H1 (cell line): ENCODE results near the gene PCED1B. TPM values are rescaled to one million over a fixed set of nuclear protein-coding genes. Genes with fewer than 3 reads are reported as not detected.
A peak's percentile ranks its signal among the peaks of the same experiment; 100 is the strongest.

Experiments used
- CTCF ChIA-PET: fragments of 300-600 bp; sonication (Branson Sonifier 250); formaldehyde crosslinking; loops from one replicate; lab custom pipeline; 2021; ENCODE audit not compliant: partially characterized antibody; lab: Charles Lee
- POLR2A ChIA-PET: fragments of 300-600 bp; sonication (Branson Sonifier 250); formaldehyde crosslinking; loops from one replicate; lab custom pipeline; 2021; ENCODE audit warnings: inconsistent platforms; ENCODE audit not compliant: partially characterized antibody; lab: Charles Lee
- DNase-seq, 2 experiments: peaks; one replicate each; pipeline versions ENCODE4 v3.0.0 to v3.0.0-alpha.2; 2010 to 2022; ENCODE audit warnings: low spot score in 2 of 2, low read depth in 1 of 2, mixed read lengths in 1 of 2
- FAIRE-seq: peaks from 2 replicates; lab custom pipeline; 2011; peaks lifted over from hg19 to GRCh38; lab: Jason Lieb, UNC
- H2AFZ ChIP-seq: 2 replicates; pipeline ENCODE4 v1.8.1; 2012; ENCODE audit warnings: low read length, inconsistent platforms
- H2AK5ac ChIP-seq: 2 replicates; pipeline ENCODE4 v1.6.1; 2013; ENCODE audit warnings: low read depth, low read length
- H2BK120ac ChIP-seq: replicated peaks from 2 replicates; pipeline ENCODE3; 2013; ENCODE audit warnings: low read depth, low read length, inconsistent platforms
- H2BK12ac ChIP-seq: 2 replicates; pipeline ENCODE4 v1.6.1; 2013; ENCODE audit warnings: low read depth, low read length
- H2BK15ac ChIP-seq: 2 replicates; pipeline ENCODE4 v1.6.1; 2013; ENCODE audit warnings: low read length
- H2BK20ac ChIP-seq: 2 replicates; pipeline ENCODE4 v1.6.1; 2013; ENCODE audit warnings: low read length
- H2BK5ac ChIP-seq: 2 replicates; pipeline ENCODE4 v1.6.1; 2013; ENCODE audit warnings: low read depth, low read length
- H3K14ac ChIP-seq: 2 replicates; pipeline ENCODE4 v1.6.1; 2013; ENCODE audit warnings: inconsistent platforms; ENCODE audit not compliant: insufficient read length
- H3K18ac ChIP-seq: 2 replicates; pipeline ENCODE4 v1.6.1; 2013; ENCODE audit warnings: low read length; ENCODE audit errors: extremely low read depth
- H3K23ac ChIP-seq: 2 replicates; pipeline ENCODE4 v1.6.1; 2013; ENCODE audit warnings: inconsistent platforms; ENCODE audit not compliant: insufficient read length
- H3K23me2 ChIP-seq: 2 replicates; pipeline ENCODE4 v1.6.1; 2013; ENCODE audit warnings: low read depth, low read length
- H3K27ac ChIP-seq: 2 replicates; pipeline ENCODE4 v1.6.1; 2011; ENCODE audit warnings: low read depth, low read length, inconsistent platforms
- H3K27me3 ChIP-seq, 4 experiments: replicated peaks in 1 of 4; 1 replicate in 1 of 4; 2 replicates in 3 of 4; pipeline versions ENCODE4 v1.6.1 to v1.8.1; 2011 to 2013; ENCODE audit warnings: low read length in 3 of 4, mild to moderate bottlenecking in 3 of 4, inconsistent platforms in 2 of 4, mixed read lengths in 2 of 4, moderate library complexity in 1 of 4; ENCODE audit not compliant: control insufficient read depth in 3 of 4, insufficient read depth in 3 of 4; ENCODE audit errors: extremely low read depth in 1 of 4
- H3K36me3 ChIP-seq, 4 experiments: 2 replicates each; pipeline versions ENCODE4 v1.6.1 to v1.8.1; 2011 to 2013; ENCODE audit warnings: mild to moderate bottlenecking in 4 of 4, low read length in 3 of 4, moderate library complexity in 2 of 4, control low read depth in 1 of 4, inconsistent platforms in 1 of 4; ENCODE audit not compliant: insufficient read depth in 4 of 4, control insufficient read depth in 2 of 4
- H3K4ac ChIP-seq: replicated peaks from 2 replicates; pipeline ENCODE3; 2013; ENCODE audit warnings: low read length, low read depth, mixed read lengths, inconsistent platforms; ENCODE audit not compliant: insufficient read length
- H3K4me1 ChIP-seq, 4 experiments: replicated peaks in 1 of 4; 1 replicate in 1 of 4; 2 replicates in 3 of 4; pipeline versions ENCODE4 v1.6.1 to v1.8.1; 2011 to 2013; ENCODE audit warnings: low read length in 3 of 4, inconsistent platforms in 2 of 4, mixed read lengths in 1 of 4; ENCODE audit not compliant: insufficient read depth in 4 of 4, control insufficient read depth in 3 of 4
- H3K4me2 ChIP-seq, 2 experiments: 2 replicates each; pipeline versions ENCODE4 v1.6.1 to v1.8.1; 2011 to 2013; ENCODE audit warnings: low read depth in 2 of 2, low read length in 2 of 2, control low read depth in 1 of 2, inconsistent platforms in 1 of 2, mild to moderate bottlenecking in 1 of 2; ENCODE audit not compliant: insufficient read depth in 1 of 2
- H3K4me3 ChIP-seq, 4 experiments: fragments of 200-600, 300-600 bp in 1 of 4; sonication (generic), shearing (Covaris generic), sonication (Bioruptor Twin) in 1 of 4; 2 replicates each; pipeline versions ENCODE4 v1.5.1 to v1.8.1; 2011 to 2016; ENCODE audit warnings: low read length in 4 of 4, low read depth in 3 of 4, control low read depth in 2 of 4, inconsistent platforms in 2 of 4, mild to moderate bottlenecking in 2 of 4, mixed read lengths in 1 of 4, moderate library complexity in 1 of 4; ENCODE audit not compliant: insufficient read depth in 2 of 4; ENCODE audit errors: extremely low read depth in 1 of 4
- H3K56ac ChIP-seq: replicated peaks from 2 replicates; pipeline ENCODE3; 2013; ENCODE audit warnings: low read depth, mild to moderate bottlenecking, mixed read lengths, low read length, inconsistent platforms; ENCODE audit not compliant: insufficient read length
- H3K79me1 ChIP-seq: 2 replicates; pipeline ENCODE4 v1.6.1; 2013; ENCODE audit warnings: low read depth, low read length, control low read depth
- H3K79me2 ChIP-seq, 2 experiments: 2 replicates each; pipeline versions ENCODE4 v1.6.1 to v1.8.1; 2012 to 2013; ENCODE audit warnings: low read length in 2 of 2, mild to moderate bottlenecking in 2 of 2, inconsistent platforms in 1 of 2; ENCODE audit not compliant: insufficient read depth in 2 of 2, control insufficient read depth in 1 of 2
- H3K9ac ChIP-seq, 4 experiments: replicated peaks in 1 of 4; 1 replicate in 1 of 4; 2 replicates in 3 of 4; pipeline versions ENCODE4 v1.6.1 to v1.8.1; 2011 to 2013; ENCODE audit warnings: low read depth in 3 of 4, low read length in 3 of 4, control low read depth in 2 of 4, mild to moderate bottlenecking in 2 of 4, moderate library complexity in 2 of 4, inconsistent platforms in 1 of 4; ENCODE audit errors: extremely low read depth in 1 of 4
- H3K9me3 ChIP-seq, 2 experiments: 2 replicates each; pipeline versions ENCODE4 v1.6.1 to v1.8.1; 2012 to 2013; ENCODE audit warnings: mild to moderate bottlenecking in 2 of 2, moderate library complexity in 2 of 2, control low read depth in 1 of 2, inconsistent platforms in 1 of 2, low read depth in 1 of 2, low read length in 1 of 2, mixed read lengths in 1 of 2; ENCODE audit not compliant: insufficient read depth in 2 of 2
- H4K20me1 ChIP-seq, 2 experiments: replicated peaks in 1 of 2; 2 replicates each; pipeline versions ENCODE3 to v1.8.1; 2011 to 2013; ENCODE audit warnings: inconsistent platforms in 2 of 2, low read length in 2 of 2, mild to moderate bottlenecking in 1 of 2; ENCODE audit not compliant: insufficient read depth in 2 of 2, control insufficient read depth in 1 of 2
- H4K5ac ChIP-seq: 2 replicates; pipeline ENCODE4 v1.6.1; 2013; ENCODE audit warnings: low read length, low read depth, mixed read lengths, inconsistent platforms; ENCODE audit not compliant: insufficient read length
- H4K8ac ChIP-seq: 2 replicates; pipeline ENCODE4 v1.8.0; 2013; ENCODE audit warnings: mild to moderate bottlenecking, moderate library complexity, low read length, inconsistent platforms; ENCODE audit not compliant: insufficient read depth; ENCODE audit errors: extremely low read depth
- H4K91ac ChIP-seq: replicated peaks from 2 replicates; pipeline ENCODE3; 2013; ENCODE audit warnings: low read length, mixed read lengths, inconsistent platforms; ENCODE audit not compliant: insufficient read length
- CEBPB ChIP-seq: IDR thresholded peaks from 2 replicates; pipeline ENCODE4 v1.6.1; 2012; ENCODE audit warnings: low read depth, low read length
- KDM5A ChIP-seq: fragments of 200-600 bp; IDR thresholded peaks from 2 replicates; pipeline ENCODE4 v1.7.1; 2012; ENCODE audit warnings: mild to moderate bottlenecking, low read length, inconsistent platforms, mixed read lengths
- MAX ChIP-seq: IDR thresholded peaks from 2 replicates; pipeline ENCODE4 v1.6.1; 2012; ENCODE audit warnings: inconsistent platforms
- SP2 ChIP-seq: IDR thresholded peaks from 2 replicates; pipeline ENCODE4 v1.6.1; 2012; ENCODE audit warnings: mild to moderate bottlenecking, low read length, inconsistent platforms
- whole genome bisulfite sequencing, 2 experiments: shearing (Covaris generic) in 1 of 2; methylation state at CpG; one replicate each; pipeline versions ENCODE4 v1.1.6 to v1.1.7; 2013 to 2015; ENCODE audit warnings: low lambda C conversion rate in 2 of 2, mixed read lengths in 2 of 2, inconsistent platforms in 1 of 2, low coverage in 1 of 2, missing lambda C conversion rate in 1 of 2; ENCODE audit not compliant: insufficient replicate concordance in 2 of 2, insufficient coverage in 1 of 2, insufficient read length in 1 of 2; ENCODE audit errors: extremely low coverage in 1 of 2, missing lambda C conversion rate in 1 of 2; 5-methylcytosine and 5-hydroxymethylcytosine counted together
- polyA plus RNA-seq, 7 experiments: library from polyadenylated mRNA; depleted of rRNA in 3 of 7; stranded (reverse) in 5 of 7; unstranded in 2 of 7; fragments of >200 nt in 5 of 7; fragments of 200-250 nt in 2 of 7; gene quantifications; 1 replicate in 5 of 7; 2 replicates in 1 of 7; 4 replicates in 1 of 7; pipeline versions ENCODE4 v1.2.1 to v1.2.3, GENCODE V29; 2011 to 2013; ENCODE audit warnings: missing spikeins in 2 of 7, mixed read lengths in 2 of 7
- total RNA-seq: library from RNA; stranded (reverse); fragmentation: NEBNext Ultra II Directional; extraction: Animal tissue kit (Norgen Biotek cat#: 25700); gene quantifications from 2 replicates; pipeline ENCODE4 v1.2.1, GENCODE V29; 2021

PCED1B gene
- total and polyA plus RNA-seq, 2 of the 8 experiments (the other 6 are each of a cell fraction or from before 2014, with no cell fraction given) = 4.7 to 5.4 TPM

- TF ChIP-seq CEBPB (no peak), KDM5A (no peak), MAX (no peak), SP2 (no peak)
- Histone ChIP-seq H3K23ac (no peak overlapping the region), H2BK20ac (no peak overlapping the region), H4K5ac (no peak overlapping the region), H2BK12ac (no peak overlapping the region), H3K79me2 (no peaks in the 10 kb centered on the region), H3K36me3 (no peaks in the 10 kb centered on the region), H3K18ac (no peak overlapping the region; the same call in 1 of the 2 replicates), H3K56ac (no peak overlapping the region), H3K4me1 (peaks cover 0 to 2% (median 0%) of the 10 kb centered on the region in 4 experiments; a peak in 3 of 7 replicates), H3K79me1 (no peaks in the 10 kb centered on the region), H3K9ac (no peak overlapping the region), H3K14ac (no peak overlapping the region), H3K27me3 (no peaks in the 10 kb centered on the region), H4K91ac (no peak overlapping the region), H2AK5ac (no peak overlapping the region), H4K8ac (no peak overlapping the region), H2AFZ (0 out of 2 replicates have a peak overlapping the region, but pooled peaks have one; percentile 64), H2BK120ac (no peak overlapping the region), H2BK5ac (no peak overlapping the region), H4K20me1 (no peaks in the 10 kb centered on the region), H3K27ac (no peak overlapping the region), H3K9me3 (no peaks in the 10 kb centered on the region), H3K23me2 (no peaks in the 10 kb centered on the region), H2BK15ac (no peak overlapping the region), H3K4me2 (no peak overlapping the region), H3K4me3 (no peak overlapping the region), H3K4ac (no peak overlapping the region)
- CTCF ChIA-PET = no interaction called here
- 85% methylated on average over 8 of the region's 8 CpGs; no CpG with 5 or more reads in 1 of the 2 experiments for WGBS, 2 experiments
- FAIRE-seq (no peak), DNase-seq (no peak)
- POLR2A ChIA-PET = no interaction called here
These were observed 136.8 kb downstream of the PCED1B start for GRCh38 chr12:47216150-47216677.
